HCT116 (cell line): Measurements from ENCODE around the gene CACNG3.

Source experiments
- ATF3 ChIP-seq: IDR thresholded peaks from 2 replicates; pipeline ENCODE4 v1.6.1; 2012
- CEBPB ChIP-seq: IDR thresholded peaks from 2 replicates; pipeline ENCODE4 v1.6.1; 2012; ENCODE audit warnings: low read depth
- CTCF ChIP-seq, 3 experiments: fragments of 200-600 bp in 1 of 3; sonication (generic) in 1 of 3; IDR thresholded peaks in 2 of 3; conservative IDR thresholded peaks in 1 of 3; 2 replicates each; pipeline ENCODE4 v1.5.1; 2012 to 2017; ENCODE audit warnings: low read depth in 2 of 3, low read length in 2 of 3, antibody characterized with exemption in 1 of 3, borderline replicate concordance in 1 of 3, control low read depth in 1 of 3, mild to moderate bottlenecking in 1 of 3, mixed read lengths in 1 of 3, mixed run types in 1 of 3, moderate library complexity in 1 of 3; ENCODE audit not compliant: insufficient read depth in 1 of 3
- JUND ChIP-seq: IDR thresholded peaks from 2 replicates; pipeline ENCODE4 v1.6.1; 2012
- MAX ChIP-seq: IDR thresholded peaks from 2 replicates; pipeline ENCODE4 v1.6.1; 2012
- POLR2A ChIP-seq: IDR thresholded peaks from 2 replicates; pipeline ENCODE4 v1.7.0; 2011; ENCODE audit warnings: borderline replicate concordance; ENCODE audit not compliant: insufficient read depth, insufficient read length; ENCODE audit errors: extremely low read depth
- REST ChIP-seq: IDR thresholded peaks from 2 replicates; pipeline ENCODE4 v1.6.1; 2012; ENCODE audit warnings: low read depth
- ZBTB33 ChIP-seq: IDR thresholded peaks from 2 replicates; pipeline ENCODE4 v1.6.1; 2011; ENCODE audit warnings: mild to moderate bottlenecking, low read length, moderate library complexity; ENCODE audit not compliant: insufficient replicate concordance; ENCODE audit errors: extremely low read depth
- ZFX ChIP-seq: fragments of 450-650 bp; IDR thresholded peaks from 2 replicates; pipeline ENCODE4 v1.6.1; 2017

GRCh38 chr16:24228514-24228913, 27.6 kb upstream of the CACNG3 start:
- TF ChIP-seq MAX (no peak), POLR2A (no peak), REST (no peak), CTCF (IDR thresholded peaks at IDR 0.05 in 2 of 3, conservative IDR thresholded peaks at IDR 0.05 in 1 of 3; ENCODE audit: borderline replicate concordance in 1 of 3, insufficient read depth in 1 of 3, low read depth in 2 of 3, low read length in 2 of 3) (no peak), ATF3 (no peak), CEBPB (no peak), ZBTB33 (no peak), JUND (no peak), ZFX (no peak)
